Thyroid gland (tissue), 4 donors: Measurements from ENCODE around the gene NPY5R.

Experiments
- POLR2A ChIP-seq, 2 donors: fragments of 450-650 bp; IDR thresholded peaks; one replicate each; pipeline ENCODE4 v1.6.1; 2017; ENCODE audit warnings: antibody characterized with exemption in 2 of 2, mild to moderate bottlenecking in 2 of 2, moderate library complexity in 1 of 2
- TF ChIP-seq, protein P1 (sequence below), 6 experiments: fragments of 200-600 bp in 3 of 6; fragments of 450-650 bp in 3 of 6; sonication (generic) in 3 of 6; IDR thresholded peaks; one replicate each; pipeline ENCODE4 v1.5.1; 2016 to 2019; ENCODE audit warnings: antibody characterized with exemption in 6 of 6, mild to moderate bottlenecking in 2 of 6, inconsistent platforms in 1 of 6, moderate library complexity in 1 of 6

DNA sequence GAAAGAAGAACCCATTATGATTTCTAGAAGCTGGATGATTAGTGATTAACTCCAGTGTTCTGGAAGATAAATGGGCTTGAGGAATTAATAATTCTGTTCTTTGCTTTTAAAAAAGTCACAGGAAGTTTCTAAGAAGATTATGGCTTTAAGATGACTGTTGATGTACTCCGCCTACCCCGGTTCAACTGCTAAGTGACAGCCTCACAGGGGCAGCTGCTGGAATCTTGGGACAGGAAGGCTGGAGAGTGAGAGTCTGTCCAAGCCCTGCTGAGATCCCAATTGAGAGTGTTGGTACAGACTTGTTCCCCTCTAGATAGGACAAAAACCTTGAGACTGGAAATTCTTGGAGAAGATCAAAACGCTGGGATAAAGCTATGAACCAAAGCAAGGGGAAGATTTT, 48.6 kb upstream of the NPY5R start:
- no peak for TF ChIP-seq POLR2A (IDR thresholded peaks at IDR 0.05)
- TF ChIP-seq, protein P1, sequence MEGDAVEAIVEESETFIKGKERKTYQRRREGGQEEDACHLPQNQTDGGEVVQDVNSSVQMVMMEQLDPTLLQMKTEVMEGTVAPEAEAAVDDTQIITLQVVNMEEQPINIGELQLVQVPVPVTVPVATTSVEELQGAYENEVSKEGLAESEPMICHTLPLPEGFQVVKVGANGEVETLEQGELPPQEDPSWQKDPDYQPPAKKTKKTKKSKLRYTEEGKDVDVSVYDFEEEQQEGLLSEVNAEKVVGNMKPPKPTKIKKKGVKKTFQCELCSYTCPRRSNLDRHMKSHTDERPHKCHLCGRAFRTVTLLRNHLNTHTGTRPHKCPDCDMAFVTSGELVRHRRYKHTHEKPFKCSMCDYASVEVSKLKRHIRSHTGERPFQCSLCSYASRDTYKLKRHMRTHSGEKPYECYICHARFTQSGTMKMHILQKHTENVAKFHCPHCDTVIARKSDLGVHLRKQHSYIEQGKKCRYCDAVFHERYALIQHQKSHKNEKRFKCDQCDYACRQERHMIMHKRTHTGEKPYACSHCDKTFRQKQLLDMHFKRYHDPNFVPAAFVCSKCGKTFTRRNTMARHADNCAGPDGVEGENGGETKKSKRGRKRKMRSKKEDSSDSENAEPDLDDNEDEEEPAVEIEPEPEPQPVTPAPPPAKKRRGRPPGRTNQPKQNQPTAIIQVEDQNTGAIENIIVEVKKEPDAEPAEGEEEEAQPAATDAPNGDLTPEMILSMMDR (IDR thresholded peaks at IDR 0.05) = no peak
